ENCODE measurements around the gene TLK1. TPM values are rescaled to one million over a fixed set of nuclear protein-coding genes. Genes with fewer than 3 reads are reported as not detected.

TLK1 gene
- total RNA-seq, 4 donors from 2014 or later, result 41.0 to 57.6 (median 51.6) TPM

GRCh38 chr2:171109020-171109419 lies 51.7 kb downstream of the TLK1 start:
- intact Hi-C loops (cut with DNase I), result no loop called here
- 91 to 94% methylated on average over 1 of the region's 1 CpG for WGBS, 2 donors
- H3K36me3 ChIP-seq, result no peaks in the 10 kb centered on the region
- no peak overlapping the region for H3K27ac ChIP-seq
- no peak for DNase-seq
- no peak overlapping the region for H3K4me3 ChIP-seq (replicated peaks in 1 of 3)
- H3K9me3 ChIP-seq, result no peaks in the 10 kb centered on the region
- no peaks in the 10 kb centered on the region for H3K4me1 ChIP-seq
- H3K27me3 ChIP-seq, result no peaks in the 10 kb centered on the region
- TF ChIP-seq CTCF (IDR thresholded peaks at IDR 0.05), result no peak
- TF ChIP-seq POLR2A (IDR thresholded peaks at IDR 0.05), result no peak

GRCh38 chr2:171107803-171108202 lies 52.9 kb downstream of the TLK1 start:
- H3K36me3 ChIP-seq, result no peaks in the 10 kb centered on the region
- intact Hi-C loops (cut with DNase I), result no loop called here
- H3K27me3 ChIP-seq, result no peaks in the 10 kb centered on the region
- TF ChIP-seq CTCF (IDR thresholded peaks at IDR 0.05) (no peak), POLR2A (IDR thresholded peaks at IDR 0.05) (no peak)
- H3K4me3 ChIP-seq (replicated peaks in 1 of 3), result no peak overlapping the region
- no peak for DNase-seq
- no peak overlapping the region for H3K27ac ChIP-seq
- WGBS, 2 donors, result 95 to 97% methylated on average over 7 of the region's 7 CpGs
- no peaks in the 10 kb centered on the region for H3K9me3 ChIP-seq
- no peaks in the 10 kb centered on the region for H3K4me1 ChIP-seq

- no peak for TF ChIP-seq CTCF (IDR thresholded peaks at IDR 0.05)
- TF ChIP-seq POLR2A (IDR thresholded peaks at IDR 0.05), result no peak
- H3K36me3 ChIP-seq, result no peaks in the 10 kb centered on the region
- H3K9me3 ChIP-seq, result no peaks in the 10 kb centered on the region
- H3K4me1 ChIP-seq, result no peaks in the 10 kb centered on the region
- H3K4me3 ChIP-seq (replicated peaks in 1 of 3), result no peak overlapping the region
- intact Hi-C loops (cut with DNase I), result no loop called here
- no peaks in the 10 kb centered on the region for H3K27me3 ChIP-seq
- H3K27ac ChIP-seq, result no peak overlapping the region
- 92 to 93% methylated on average over 1 of the region's 1 CpG for WGBS, 2 donors
- DNase-seq, result no peak
These were observed 56.3 kb downstream of the TLK1 start for GRCh38 chr2:171104379-171104778.

- intact Hi-C loops (cut with DNase I), result no loop called here
- no peaks in the 10 kb centered on the region for H3K9me3 ChIP-seq
- no peaks in the 10 kb centered on the region for H3K36me3 ChIP-seq
- 59 to 60% methylated on average over 4 of the region's 4 CpGs for WGBS, 2 donors
- H3K4me1 ChIP-seq, result no peaks in the 10 kb centered on the region
- TF ChIP-seq CTCF (IDR thresholded peaks at IDR 0.05) (no peak), POLR2A (IDR thresholded peaks at IDR 0.05) (no peak)
- DNase-seq, result no peak
- no peaks in the 10 kb centered on the region for H3K27me3 ChIP-seq
- H3K4me3 ChIP-seq (replicated peaks in 1 of 3), result no peak overlapping the region
- H3K27ac ChIP-seq, result no peak overlapping the region
These were observed 57.9 kb downstream of the TLK1 start for GRCh38 chr2:171102802-171103201.

- TF ChIP-seq CTCF (IDR thresholded peaks at IDR 0.05), result no peak
- TF ChIP-seq POLR2A (IDR thresholded peaks at IDR 0.05), result no peak
- H3K27ac ChIP-seq, result no peak overlapping the region
- H3K36me3 ChIP-seq, result no peaks in the 10 kb centered on the region
- 93 to 94% methylated on average over 3 of the region's 3 CpGs for WGBS, 2 donors
- no peaks in the 10 kb centered on the region for H3K4me1 ChIP-seq
- H3K4me3 ChIP-seq (replicated peaks in 1 of 3), result no peak overlapping the region
- no peak for DNase-seq
- intact Hi-C loops (cut with DNase I), result no loop called here
- H3K27me3 ChIP-seq, result no peaks in the 10 kb centered on the region
- no peaks in the 10 kb centered on the region for H3K9me3 ChIP-seq
These were observed 60.3 kb downstream of the TLK1 start for GRCh38 chr2:171100370-171100769.

All from thyroid gland (tissue), 4 donors.